Stimulated activated CD8-positive, alpha-beta memory T cell treated with anti-CD3 and anti-CD28 coated beads, Interleukin-12 subunit alpha, Interleukin-12 subunit beta, amount 100 ng/mL, for 4 hours (primary cell): ENCODE data around the gene COBL.

Source experiments
- DNase-seq: peaks from one replicate; pipeline ENCODE4 v3.0.0-alpha.2; 2020; ENCODE audit warnings: low read depth

The COBL gene

GRCh38 chr7:51275532-51275931 lies 41.1 kb downstream of the COBL start:
- no peak for DNase-seq

- DNase-seq = no peak
Observed at GRCh38 chr7:51274955-51275354, 41.7 kb downstream of the COBL start.

GRCh38 chr7:51274001-51274400 lies 42.6 kb downstream of the COBL start:
- DNase-seq = no peak

GRCh38 chr7:51273360-51273759 lies 43.2 kb downstream of the COBL start:
- DNase-seq = no peak

- DNase-seq = no peak
Observed at GRCh38 chr7:51270965-51271364, 45.6 kb downstream of the COBL start.

GRCh38 chr7:51269911-51270310 lies 46.7 kb downstream of the COBL start:
- DNase-seq = no peak

GRCh38 chr7:51269321-51269720 lies 47.3 kb downstream of the COBL start:
- no peak for DNase-seq

GRCh38 chr7:51268859-51269258 lies 47.8 kb downstream of the COBL start:
- DNase-seq = no peak

- DNase-seq = no peak
Observed at GRCh38 chr7:51267169-51267568, 49.4 kb downstream of the COBL start.

- no peak for DNase-seq
Observed at GRCh38 chr7:51265066-51265907, 51.3 kb downstream of the COBL start.

- DNase-seq = no peak
Observed at GRCh38 chr7:51263631-51264484, 52.8 kb downstream of the COBL start.

- no peak for DNase-seq
Observed at GRCh38 chr7:51262796-51263531, 53.6 kb downstream of the COBL start.

GRCh38 chr7:51261950-51262795 lies 54.4 kb downstream of the COBL start:
- no peak for DNase-seq

GRCh38 chr7:51261117-51261835 lies 55.3 kb downstream of the COBL start:
- no peak for DNase-seq

- DNase-seq = no peak
Observed at GRCh38 chr7:51260516-51260915, 56.1 kb downstream of the COBL start.

GRCh38 chr7:51259766-51260165 lies 56.8 kb downstream of the COBL start:
- no peak for DNase-seq

GRCh38 chr7:51256916-51257315 lies 59.7 kb downstream of the COBL start:
- no peak for DNase-seq

- no peak for DNase-seq
Observed at GRCh38 chr7:51256209-51256781, 60.3 kb downstream of the COBL start.

- no peak for DNase-seq
Observed at GRCh38 chr7:51255536-51256208, 60.9 kb downstream of the COBL start.

- DNase-seq = no peak
Observed at GRCh38 chr7:51255036-51255435, 61.6 kb downstream of the COBL start.
